GM18870 (cell line): ENCODE measurements around the gene USP48.
A peak's percentile ranks its signal among the peaks of the same experiment; 100 is the strongest.
"Not testable (repeated sequence)": the region's sequence is repeated elsewhere in the genome, so short reads cannot be mapped to it uniquely, and the experiment has no call there.

Experiments
- ATAC-seq: cut with Tn5 transposase; IDR thresholded peaks from one replicate; pipeline ENCODE4 v1.9.1; 2021; ENCODE audit warnings: moderate library complexity; ENCODE audit not compliant: unreplicated experiment

USP48 gene

GRCh38 chr1:21814981-21815582 lies 32.1 kb upstream of the USP48 start:
- no peak for ATAC-seq

GRCh38 chr1:21814241-21814918 lies 31.4 kb upstream of the USP48 start:
- ATAC-seq: no peak

GRCh38 chr1:21813542-21813941 lies 30.6 kb upstream of the USP48 start:
- ATAC-seq: no peak

GRCh38 chr1:21811875-21812305 lies 28.9 kb upstream of the USP48 start, which contains the start of gene LDLRAD2:
LDLRAD2 (plus strand) TSS chr1:21812265; CDS start chr1:21812452, 187 bp downstream.
- ATAC-seq: no peak

GRCh38 chr1:21804536-21804935 lies 21.6 kb upstream of the USP48 start:
- no peak for ATAC-seq

- ATAC-seq: no peak
Observed at GRCh38 chr1:21801100-21801499, 18.2 kb upstream of the USP48 start.

GRCh38 chr1:21799730-21800129 lies 16.8 kb upstream of the USP48 start:
- ATAC-seq: no peak

- ATAC-seq: no peak
Observed at GRCh38 chr1:21795075-21795474, 12.1 kb upstream of the USP48 start.

- no peak for ATAC-seq
Observed at GRCh38 chr1:21794656-21795055, 11.7 kb upstream of the USP48 start.

- ATAC-seq: no peak
Observed at GRCh38 chr1:21793104-21793503, 10.2 kb upstream of the USP48 start.

GRCh38 chr1:21786640-21787039 lies 3.7 kb upstream of the USP48 start:
- no peak for ATAC-seq

- ATAC-seq: not testable (repeated sequence)
Observed at GRCh38 chr1:21785764-21786163, 2.8 kb upstream of the USP48 start.

- ATAC-seq: peak; percentile 56
Observed at GRCh38 chr1:21783679-21784603, 992 bp upstream of the USP48 start.

GRCh38 chr1:21782349-21782867 lies 541 bp downstream of the USP48 start:
- peak; percentile 25 for ATAC-seq

- ATAC-seq: peak; percentile 26
Observed at GRCh38 chr1:21781815-21782348, 1.1 kb downstream of the USP48 start.

- ATAC-seq: peak; percentile 33
Observed at GRCh38 chr1:21779613-21780521, 3.1 kb downstream of the USP48 start.

GRCh38 chr1:21778405-21778727 lies 4.6 kb downstream of the USP48 start:
- ATAC-seq: no peak

GRCh38 chr1:21776925-21777324 lies 6.0 kb downstream of the USP48 start:
- ATAC-seq: not testable (repeated sequence)

GRCh38 chr1:21775985-21776562 lies 6.9 kb downstream of the USP48 start:
- no peak for ATAC-seq

GRCh38 chr1:21775550-21775914 lies 7.4 kb downstream of the USP48 start:
- ATAC-seq: no peak
